ENCODE data around the gene APPBP2.
"Not testable (repeated sequence)": the region's sequence is repeated elsewhere in the genome, so short reads cannot be mapped to it uniquely, and the experiment has no call there.

APPBP2 gene

GRCh38 chr17:60491771-60492170 lies 34.3 kb downstream of the APPBP2 start:
- DNase-seq, result no peak

- DNase-seq, result not testable (repeated sequence)
Observed at GRCh38 chr17:60490594-60490993, 35.4 kb downstream of the APPBP2 start.

- no peak for DNase-seq
Observed at GRCh38 chr17:60481604-60482003, 44.4 kb downstream of the APPBP2 start.

- no peak for DNase-seq
Observed at GRCh38 chr17:60473788-60474187, 52.3 kb downstream of the APPBP2 start.

- DNase-seq, result no peak
Observed at GRCh38 chr17:60472449-60472848, 53.6 kb downstream of the APPBP2 start.

GRCh38 chr17:60471451-60471850 lies 54.6 kb downstream of the APPBP2 start:
- DNase-seq, result no peak

- no peak for DNase-seq
Observed at GRCh38 chr17:60468371-60468770, 57.7 kb downstream of the APPBP2 start.

GRCh38 chr17:60464343-60464742 lies 61.7 kb downstream of the APPBP2 start:
- no peak for DNase-seq

- no peak for DNase-seq
Observed at GRCh38 chr17:60463157-60463835, 62.7 kb downstream of the APPBP2 start.

GRCh38 chr17:60461584-60461983 lies 64.5 kb downstream of the APPBP2 start:
- DNase-seq, result no peak

GRCh38 chr17:60457148-60457547 lies 68.9 kb downstream of the APPBP2 start:
- no peak for DNase-seq

GRCh38 chr17:60455378-60455777 lies 70.7 kb downstream of the APPBP2 start:
- DNase-seq, result peak; percentile 18

- no peak for DNase-seq
Observed at GRCh38 chr17:60451965-60452364, 74.1 kb downstream of the APPBP2 start.

GRCh38 chr17:60451071-60451470 lies 75.0 kb downstream of the APPBP2 start:
- no peak for DNase-seq

- DNase-seq, result no peak
Observed at GRCh38 chr17:60447375-60447774, 78.7 kb downstream of the APPBP2 start.

GRCh38 chr17:60445144-60445543 lies 80.9 kb downstream of the APPBP2 start:
- no peak for DNase-seq

- no peak for DNase-seq
Observed at GRCh38 chr17:60443713-60444112, 82.3 kb downstream of the APPBP2 start.

GRCh38 chr17:60442271-60443173 lies 83.5 kb downstream of the APPBP2 start:
- DNase-seq, result no peak

- DNase-seq, result no peak
Observed at GRCh38 chr17:60439501-60439900, 86.5 kb downstream of the APPBP2 start.

- DNase-seq, result no peak
Observed at GRCh38 chr17:60436676-60437075, 89.4 kb downstream of the APPBP2 start.

GRCh38 chr17:60435244-60436167 lies 90.5 kb downstream of the APPBP2 start:
- DNase-seq, result peak; percentile 28

- not testable (repeated sequence) for DNase-seq
Observed at GRCh38 chr17:60433021-60433997, 92.7 kb downstream of the APPBP2 start.

Data from GF-D8 (cell line).